Loucy (cell line): ENCODE data around the gene NRIP3.

Source experiments
- H2AFZ ChIP-seq: fragments of 200-600 bp; sonication (generic); 2 replicates; pipeline ENCODE4 v1.6.0; 2016; ENCODE audit warnings: antibody characterized with exemption, mild to moderate bottlenecking, low read length, moderate library complexity
- H3F3A ChIP-seq: fragments of 200-600 bp; 2 replicates; pipeline ENCODE4 v1.6.0; 2016; ENCODE audit warnings: antibody characterized with exemption, low read depth, mild to moderate bottlenecking
- H3K27me3 ChIP-seq: fragments of 200-600 bp; sonication (generic); 2 replicates; pipeline ENCODE4 v1.6.1; 2014; ENCODE audit warnings: low read length, mild to moderate bottlenecking; ENCODE audit not compliant: insufficient read depth, poor library complexity, severe bottlenecking
- H3K36me3 ChIP-seq: fragments of 200-600 bp; sonication (generic); 2 replicates; pipeline ENCODE4 v1.6.1; 2016; ENCODE audit warnings: low read length; ENCODE audit not compliant: insufficient read depth
- H3K4me1 ChIP-seq: fragments of 200-600 bp; sonication (generic); 2 replicates; pipeline ENCODE4 v1.5.1; 2014; ENCODE audit warnings: low read length, mild to moderate bottlenecking; ENCODE audit not compliant: insufficient read depth, poor library complexity, severe bottlenecking
- H3K4me2 ChIP-seq: fragments of 200-600 bp; sonication (generic); 2 replicates; pipeline ENCODE4 v1.6.0; 2014; ENCODE audit warnings: antibody characterized with exemption, low read length, low read depth, mild to moderate bottlenecking; ENCODE audit not compliant: poor library complexity, severe bottlenecking
- H3K4me3 ChIP-seq: fragments of 200-600 bp; sonication (generic); 2 replicates; pipeline ENCODE4 v1.5.1; 2014; ENCODE audit warnings: low read length, mild to moderate bottlenecking, mixed read lengths; ENCODE audit not compliant: poor library complexity, severe bottlenecking
- H3K79me2 ChIP-seq: fragments of 200-600 bp; sonication (generic); 2 replicates; pipeline ENCODE4 v1.6.1; 2014; ENCODE audit warnings: low read length; ENCODE audit not compliant: insufficient read depth
- H3K9ac ChIP-seq: fragments of 200-600 bp; sonication (generic); 2 replicates; pipeline ENCODE4 v1.6.0; 2014; ENCODE audit warnings: mild to moderate bottlenecking, low read depth, low read length, moderate library complexity; ENCODE audit not compliant: poor library complexity, severe bottlenecking
- H3K9me2 ChIP-seq: fragments of 200-600 bp; sonication (generic); replicated peaks from 2 replicates; pipeline ENCODE4 v1.6.1; 2016; ENCODE audit warnings: low read depth, low read length, mixed read lengths
- H3K9me3 ChIP-seq: fragments of 200-600 bp; sonication (generic); 2 replicates; pipeline ENCODE4 v1.6.1; 2014; ENCODE audit warnings: mild to moderate bottlenecking, antibody characterized with exemption, low read length, low read depth; ENCODE audit not compliant: insufficient read depth
- H4K20me1 ChIP-seq: fragments of 200-600 bp; sonication (generic); 2 replicates; pipeline ENCODE4 v1.6.0; 2014; ENCODE audit warnings: antibody characterized with exemption, low read length, mild to moderate bottlenecking; ENCODE audit not compliant: insufficient read depth, poor library complexity, severe bottlenecking
- EZH2phosphoT487 ChIP-seq: fragments of 200-600 bp; IDR thresholded peaks from 2 replicates; pipeline ENCODE4 v1.6.1; 2018; ENCODE audit warnings: antibody characterized with exemption, mild to moderate bottlenecking, moderate library complexity, borderline replicate concordance
- TF ChIP-seq, protein P1 (sequence below): fragments of 200-600 bp; sonication (generic); conservative IDR thresholded peaks from 2 replicates; pipeline ENCODE4 v1.5.1; 2014; ENCODE audit warnings: mild to moderate bottlenecking, antibody characterized with exemption, low read length

The NRIP3 gene

DNA sequence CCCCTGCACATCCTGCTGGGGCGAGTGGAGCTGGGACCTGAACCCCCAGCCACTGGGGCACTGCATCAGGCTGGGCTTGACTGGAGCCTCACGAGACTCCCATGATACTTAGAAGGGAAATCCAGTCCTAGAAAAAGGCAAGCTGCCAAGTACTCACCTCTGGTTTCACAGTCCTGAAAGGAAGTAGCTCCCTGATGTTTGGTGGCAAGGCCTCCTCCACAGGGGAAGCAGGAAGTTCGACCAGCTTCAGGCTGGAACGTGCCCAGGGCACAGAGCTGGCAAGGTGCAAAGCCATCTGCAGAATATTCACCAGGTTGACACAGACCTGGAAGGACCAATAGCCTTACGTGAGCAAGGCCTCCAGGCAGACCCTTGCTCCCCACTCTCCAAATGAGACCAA is 26.8 kb upstream of the NRIP3 start:
- TF ChIP-seq, protein P1, sequence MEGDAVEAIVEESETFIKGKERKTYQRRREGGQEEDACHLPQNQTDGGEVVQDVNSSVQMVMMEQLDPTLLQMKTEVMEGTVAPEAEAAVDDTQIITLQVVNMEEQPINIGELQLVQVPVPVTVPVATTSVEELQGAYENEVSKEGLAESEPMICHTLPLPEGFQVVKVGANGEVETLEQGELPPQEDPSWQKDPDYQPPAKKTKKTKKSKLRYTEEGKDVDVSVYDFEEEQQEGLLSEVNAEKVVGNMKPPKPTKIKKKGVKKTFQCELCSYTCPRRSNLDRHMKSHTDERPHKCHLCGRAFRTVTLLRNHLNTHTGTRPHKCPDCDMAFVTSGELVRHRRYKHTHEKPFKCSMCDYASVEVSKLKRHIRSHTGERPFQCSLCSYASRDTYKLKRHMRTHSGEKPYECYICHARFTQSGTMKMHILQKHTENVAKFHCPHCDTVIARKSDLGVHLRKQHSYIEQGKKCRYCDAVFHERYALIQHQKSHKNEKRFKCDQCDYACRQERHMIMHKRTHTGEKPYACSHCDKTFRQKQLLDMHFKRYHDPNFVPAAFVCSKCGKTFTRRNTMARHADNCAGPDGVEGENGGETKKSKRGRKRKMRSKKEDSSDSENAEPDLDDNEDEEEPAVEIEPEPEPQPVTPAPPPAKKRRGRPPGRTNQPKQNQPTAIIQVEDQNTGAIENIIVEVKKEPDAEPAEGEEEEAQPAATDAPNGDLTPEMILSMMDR, result no peak
- no peak for TF ChIP-seq EZH2phosphoT487
- Histone ChIP-seq H3K4me1 (no peaks in the 10 kb centered on the region), H3F3A (no peaks in the 10 kb centered on the region), H3K36me3 (no peaks in the 10 kb centered on the region), H3K4me3 (no peak overlapping the region), H3K9me3 (no peaks in the 10 kb centered on the region), H2AFZ (no peak overlapping the region), H3K9ac (no peak overlapping the region), H4K20me1 (no peaks in the 10 kb centered on the region), H3K9me2 (no peaks in the 10 kb centered on the region), H3K27me3 (no peaks in the 10 kb centered on the region), H3K4me2 (no peak overlapping the region), H3K79me2 (no peaks in the 10 kb centered on the region)

DNA sequence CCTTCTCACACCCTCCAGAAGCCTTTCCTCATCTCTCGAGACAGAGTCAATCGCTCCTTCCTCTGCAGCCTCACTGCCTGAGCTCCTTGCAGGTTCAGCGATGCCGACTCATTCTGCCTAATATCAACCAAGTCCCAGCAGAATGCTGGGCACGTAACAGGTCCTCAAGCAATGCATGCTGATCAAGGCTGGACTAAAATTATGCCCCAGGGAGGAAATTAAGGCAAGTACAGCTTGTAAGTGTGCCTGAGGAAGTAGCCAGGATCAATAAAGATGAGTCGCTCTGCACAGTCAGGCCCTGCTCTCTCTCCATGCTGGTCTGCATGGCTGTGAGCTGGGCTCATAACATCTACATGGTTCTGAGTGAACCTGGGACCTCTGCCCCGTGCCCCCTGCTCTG is 25.6 kb upstream of the NRIP3 start:
- Histone ChIP-seq H3K4me2 (no peak overlapping the region), H3K9me3 (no peaks in the 10 kb centered on the region)
- TF ChIP-seq EZH2phosphoT487, result no peak
- TF ChIP-seq, protein P1, result no peak

GRCh38 chr11:9028581-9028980 is 24.8 kb upstream of the NRIP3 start:
- H3K4me1 ChIP-seq, result no peaks in the 10 kb centered on the region
- no peaks in the 10 kb centered on the region for H3F3A ChIP-seq
- no peak overlapping the region for H3K4me2 ChIP-seq
- no peaks in the 10 kb centered on the region for H3K79me2 ChIP-seq
- no peak overlapping the region for H2AFZ ChIP-seq
- H3K27me3 ChIP-seq, result no peaks in the 10 kb centered on the region
- no peak overlapping the region for H3K9ac ChIP-seq
- H3K9me3 ChIP-seq, result no peaks in the 10 kb centered on the region
- no peaks in the 10 kb centered on the region for H3K9me2 ChIP-seq
- no peaks in the 10 kb centered on the region for H3K36me3 ChIP-seq
- TF ChIP-seq, protein P1, result no peak
- TF ChIP-seq EZH2phosphoT487, result no peak
- no peaks in the 10 kb centered on the region for H4K20me1 ChIP-seq
- no peak overlapping the region for H3K4me3 ChIP-seq

More for the DNA sequence above, 25.6 kb upstream of the NRIP3 start:
- no peaks in the 10 kb centered on the region for H4K20me1 ChIP-seq
- no peaks in the 10 kb centered on the region for H3F3A ChIP-seq
- no peaks in the 10 kb centered on the region for H3K36me3 ChIP-seq
- H3K4me1 ChIP-seq, result no peaks in the 10 kb centered on the region
- no peaks in the 10 kb centered on the region for H3K9me2 ChIP-seq
- H2AFZ ChIP-seq, result no peak overlapping the region
- no peak overlapping the region for H3K4me3 ChIP-seq
- no peaks in the 10 kb centered on the region for H3K27me3 ChIP-seq
- H3K9ac ChIP-seq, result no peak overlapping the region
- H3K79me2 ChIP-seq, result no peaks in the 10 kb centered on the region
